ENCODE data around the gene POU6F2. TPM values are rescaled to one million over a fixed set of nuclear protein-coding genes. Genes with fewer than 3 reads are reported as not detected.

POU6F2 gene
- total RNA-seq, 1 experiment from 2014 or later = 2.9 TPM

DNA sequence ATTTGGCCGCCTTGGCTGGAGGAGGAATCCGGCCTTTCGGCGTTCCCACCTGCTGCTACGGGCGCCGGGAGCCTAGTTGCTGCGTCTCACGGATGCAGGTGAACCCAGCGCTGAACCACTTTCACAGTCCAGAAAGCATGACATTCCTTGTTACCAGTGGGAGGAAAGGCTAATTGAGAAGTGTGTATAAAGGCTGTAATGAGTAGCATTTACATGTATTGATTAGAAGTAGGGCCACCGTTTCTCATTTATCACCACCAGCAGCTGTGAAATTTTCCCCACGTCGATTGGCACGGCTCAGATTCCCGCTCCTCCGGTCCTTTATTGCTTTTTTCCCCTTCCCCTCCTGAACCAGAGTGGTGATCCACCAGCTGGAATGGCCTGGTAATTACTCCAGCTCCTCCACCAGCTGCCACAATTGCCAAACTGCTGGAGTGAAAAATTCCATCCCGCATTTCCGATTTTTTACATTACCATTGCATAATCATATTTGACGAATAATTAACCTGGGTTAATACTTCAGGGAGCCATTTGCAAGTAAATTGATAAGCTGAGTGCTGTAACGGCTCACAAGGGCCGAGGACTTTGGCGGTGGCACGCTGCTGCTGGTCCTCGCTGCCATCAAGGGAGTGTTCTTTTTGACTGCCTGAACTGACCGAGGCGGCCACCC lies 153.3 kb downstream of the POU6F2 start:
- ChIA-PET POLR2A (no interaction called here), CTCF (interaction anchor here (1.4 to 1.5 kb wide), 2 partner anchors 10 to 199 kb away, joined by 3 to 4 read pairs; no protein-coding TSS in a partner anchor)
- Mint-ChIP-seq H3K9me3 (no peaks in the 10 kb centered on the region), H3K36me3 (no peaks in the 10 kb centered on the region), H3K27ac (no peak overlapping the region), H3K27me3 (ENCODE audit: low read depth) (no peaks in the 10 kb centered on the region), H3K4me1 (peaks cover 7% of the 10 kb centered on the region), H3K4me3 (no peak overlapping the region)
- TF ChIP-seq, protein P1, sequence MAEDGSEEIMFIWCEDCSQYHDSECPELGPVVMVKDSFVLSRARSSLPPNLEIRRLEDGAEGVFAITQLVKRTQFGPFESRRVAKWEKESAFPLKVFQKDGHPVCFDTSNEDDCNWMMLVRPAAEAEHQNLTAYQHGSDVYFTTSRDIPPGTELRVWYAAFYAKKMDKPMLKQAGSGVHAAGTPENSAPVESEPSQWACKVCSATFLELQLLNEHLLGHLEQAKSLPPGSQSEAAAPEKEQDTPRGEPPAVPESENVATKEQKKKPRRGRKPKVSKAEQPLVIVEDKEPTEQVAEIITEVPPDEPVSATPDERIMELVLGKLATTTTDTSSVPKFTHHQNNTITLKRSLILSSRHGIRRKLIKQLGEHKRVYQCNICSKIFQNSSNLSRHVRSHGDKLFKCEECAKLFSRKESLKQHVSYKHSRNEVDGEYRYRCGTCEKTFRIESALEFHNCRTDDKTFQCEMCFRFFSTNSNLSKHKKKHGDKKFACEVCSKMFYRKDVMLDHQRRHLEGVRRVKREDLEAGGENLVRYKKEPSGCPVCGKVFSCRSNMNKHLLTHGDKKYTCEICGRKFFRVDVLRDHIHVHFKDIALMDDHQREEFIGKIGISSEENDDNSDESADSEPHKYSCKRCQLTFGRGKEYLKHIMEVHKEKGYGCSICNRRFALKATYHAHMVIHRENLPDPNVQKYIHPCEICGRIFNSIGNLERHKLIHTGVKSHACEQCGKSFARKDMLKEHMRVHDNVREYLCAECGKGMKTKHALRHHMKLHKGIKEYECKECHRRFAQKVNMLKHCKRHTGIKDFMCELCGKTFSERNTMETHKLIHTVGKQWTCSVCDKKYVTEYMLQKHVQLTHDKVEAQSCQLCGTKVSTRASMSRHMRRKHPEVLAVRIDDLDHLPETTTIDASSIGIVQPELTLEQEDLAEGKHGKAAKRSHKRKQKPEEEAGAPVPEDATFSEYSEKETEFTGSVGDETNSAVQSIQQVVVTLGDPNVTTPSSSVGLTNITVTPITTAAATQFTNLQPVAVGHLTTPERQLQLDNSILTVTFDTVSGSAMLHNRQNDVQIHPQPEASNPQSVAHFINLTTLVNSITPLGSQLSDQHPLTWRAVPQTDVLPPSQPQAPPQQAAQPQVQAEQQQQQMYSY (CRISPR knock-in tag; IDR thresholded peaks at IDR 0.05) = no peak
- TF ChIP-seq MYBL2 (CRISPR knock-in tag; IDR thresholded peaks at IDR 0.05) (no peak), USF2 (CRISPR knock-in tag; IDR thresholded peaks at IDR 0.05) (no peak), EMX1 (CRISPR knock-in tag; IDR thresholded peaks at IDR 0.05) (no peak), ZNF138 (CRISPR knock-in tag; conservative IDR thresholded peaks at IDR 0.05) (no peak), JUN (CRISPR knock-in tag; IDR thresholded peaks at IDR 0.05) (no peak), HMGA2 (CRISPR knock-in tag; IDR thresholded peaks at IDR 0.05) (no peak), OVOL2 (CRISPR knock-in tag; IDR thresholded peaks at IDR 0.05; ENCODE audit: borderline replicate concordance) (no peak), FOXJ3 (CRISPR knock-in tag; IDR thresholded peaks at IDR 0.05; ENCODE audit: borderline replicate concordance) (no peak), IRF2 (CRISPR knock-in tag; IDR thresholded peaks at IDR 0.05; ENCODE audit: borderline replicate concordance, low read depth) (no peak), JAZF1 (CRISPR knock-in tag; IDR thresholded peaks at IDR 0.05) (no peak), ZNF121 (CRISPR knock-in tag; IDR thresholded peaks at IDR 0.05) (no peak), ATF6 (CRISPR knock-in tag; IDR thresholded peaks at IDR 0.05) (no peak), ZNF281 (CRISPR knock-in tag; IDR thresholded peaks at IDR 0.05) (no peak), MLX (CRISPR knock-in tag; IDR thresholded peaks at IDR 0.05) (no peak), E2F5 (CRISPR knock-in tag; IDR thresholded peaks at IDR 0.05) (no peak)
- TF ChIP-seq, protein P2, sequence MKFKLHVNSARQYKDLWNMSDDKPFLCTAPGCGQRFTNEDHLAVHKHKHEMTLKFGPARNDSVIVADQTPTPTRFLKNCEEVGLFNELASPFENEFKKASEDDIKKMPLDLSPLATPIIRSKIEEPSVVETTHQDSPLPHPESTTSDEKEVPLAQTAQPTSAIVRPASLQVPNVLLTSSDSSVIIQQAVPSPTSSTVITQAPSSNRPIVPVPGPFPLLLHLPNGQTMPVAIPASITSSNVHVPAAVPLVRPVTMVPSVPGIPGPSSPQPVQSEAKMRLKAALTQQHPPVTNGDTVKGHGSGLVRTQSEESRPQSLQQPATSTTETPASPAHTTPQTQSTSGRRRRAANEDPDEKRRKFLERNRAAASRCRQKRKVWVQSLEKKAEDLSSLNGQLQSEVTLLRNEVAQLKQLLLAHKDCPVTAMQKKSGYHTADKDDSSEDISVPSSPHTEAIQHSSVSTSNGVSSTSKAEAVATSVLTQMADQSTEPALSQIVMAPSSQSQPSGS (CRISPR knock-in tag; IDR thresholded peaks at IDR 0.05; ENCODE audit: borderline replicate concordance, low read depth) = no peak
- ATAC-seq (0 out of 2 replicates have a peak, but pooled peaks have one; percentile 32), DNase-seq (ENCODE audit: low spot score) (no peak)
